Tibial artery (tissue), 4 donors: ENCODE data around the gene MACROD2.

Source experiments
- DNase-seq, 2 donors: peaks; one replicate each; pipeline ENCODE4 v3.0.0-alpha.2; 2019
- H3K27ac ChIP-seq, 2 donors: fragments of 200-600 bp; sonication (generic) in 1 of 2; 1 replicate in 1 of 2; 2 replicates in 1 of 2; pipeline ENCODE4 v1.5.1; 2018 to 2019; ENCODE audit warnings: mild to moderate bottlenecking in 1 of 2
- H3K27me3 ChIP-seq, 2 donors: fragments of 200-600 bp; sonication (generic) in 1 of 2; one replicate each; pipeline versions ENCODE4 v1.5.1 to v1.6.0; 2016 to 2019
- H3K36me3 ChIP-seq, 3 donors: fragments of 200-600 bp; sonication (generic) in 2 of 3; one replicate each; pipeline ENCODE4 v1.5.1; 2016 to 2019; ENCODE audit warnings: mild to moderate bottlenecking in 2 of 3
- H3K4me1 ChIP-seq, 4 donors: fragments of 200-600 bp; sonication (generic) in 2 of 4; 1 replicate in 3 of 4; 2 replicates in 1 of 4; pipeline ENCODE4 v1.5.1; 2016 to 2019
- H3K4me3 ChIP-seq, 2 donors: fragments of 200-600 bp; sonication (generic) in 1 of 2; 1 replicate in 1 of 2; 2 replicates in 1 of 2; pipeline ENCODE4 v1.5.1; 2018 to 2019; ENCODE audit warnings: mild to moderate bottlenecking in 2 of 2
- H3K9me3 ChIP-seq, 3 donors: fragments of 200-600 bp; sonication (generic) in 1 of 3; one replicate each; pipeline ENCODE4 v1.5.1; 2016 to 2019
- intact Hi-C: fragments of 100-400 bp; cut with DNase I; formaldehyde crosslinking; loops from one replicate; pipeline ENCODE4 v1.15.0; 2023; ENCODE audit warnings: low total_unique reads
- TF ChIP-seq, protein P1 (sequence below), 2 experiments: fragments of 200-600 bp in 1 of 2; fragments of 450-650 bp in 1 of 2; IDR thresholded peaks; one replicate each; pipeline ENCODE4 v1.5.1; 2017 to 2019; ENCODE audit warnings: antibody characterized with exemption in 2 of 2, mild to moderate bottlenecking in 1 of 2, moderate library complexity in 1 of 2

MACROD2 gene

GRCh38 chr20:14512839-14513238 lies 517.5 kb downstream of the MACROD2 start:
- intact Hi-C loops = no loop called here
- H3K4me1 ChIP-seq = no peaks in the 10 kb centered on the region
- no peaks in the 10 kb centered on the region for H3K27me3 ChIP-seq
- TF ChIP-seq, protein P1, sequence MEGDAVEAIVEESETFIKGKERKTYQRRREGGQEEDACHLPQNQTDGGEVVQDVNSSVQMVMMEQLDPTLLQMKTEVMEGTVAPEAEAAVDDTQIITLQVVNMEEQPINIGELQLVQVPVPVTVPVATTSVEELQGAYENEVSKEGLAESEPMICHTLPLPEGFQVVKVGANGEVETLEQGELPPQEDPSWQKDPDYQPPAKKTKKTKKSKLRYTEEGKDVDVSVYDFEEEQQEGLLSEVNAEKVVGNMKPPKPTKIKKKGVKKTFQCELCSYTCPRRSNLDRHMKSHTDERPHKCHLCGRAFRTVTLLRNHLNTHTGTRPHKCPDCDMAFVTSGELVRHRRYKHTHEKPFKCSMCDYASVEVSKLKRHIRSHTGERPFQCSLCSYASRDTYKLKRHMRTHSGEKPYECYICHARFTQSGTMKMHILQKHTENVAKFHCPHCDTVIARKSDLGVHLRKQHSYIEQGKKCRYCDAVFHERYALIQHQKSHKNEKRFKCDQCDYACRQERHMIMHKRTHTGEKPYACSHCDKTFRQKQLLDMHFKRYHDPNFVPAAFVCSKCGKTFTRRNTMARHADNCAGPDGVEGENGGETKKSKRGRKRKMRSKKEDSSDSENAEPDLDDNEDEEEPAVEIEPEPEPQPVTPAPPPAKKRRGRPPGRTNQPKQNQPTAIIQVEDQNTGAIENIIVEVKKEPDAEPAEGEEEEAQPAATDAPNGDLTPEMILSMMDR (IDR thresholded peaks at IDR 0.05) = no peak
- DNase-seq = no peak
- no peaks in the 10 kb centered on the region for H3K9me3 ChIP-seq
- H3K36me3 ChIP-seq = no peaks in the 10 kb centered on the region
- no peak overlapping the region for H3K4me3 ChIP-seq
- H3K27ac ChIP-seq = no peak overlapping the region

DNA sequence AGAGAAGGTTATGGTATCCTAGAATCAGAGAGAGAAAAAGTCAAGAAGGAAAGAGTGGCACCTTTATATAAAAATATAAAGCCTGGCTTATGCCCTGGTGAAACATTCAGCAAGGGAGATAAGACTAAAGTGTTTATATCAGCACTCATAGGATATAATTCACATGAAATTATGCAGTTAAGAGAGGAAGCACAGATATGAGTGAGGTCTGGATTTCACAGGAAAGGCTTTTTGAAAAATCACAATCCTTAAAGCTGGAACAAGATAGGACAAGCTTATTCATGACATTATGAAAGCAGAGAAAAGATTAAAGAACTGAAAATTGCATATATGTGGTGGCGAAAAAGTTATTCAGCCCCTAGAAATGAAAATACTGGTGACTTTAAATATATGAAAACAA lies 523.3 kb downstream of the MACROD2 start:
- no peak overlapping the region for H3K27ac ChIP-seq
- H3K4me1 ChIP-seq = no peaks in the 10 kb centered on the region
- no peak for DNase-seq
- H3K4me3 ChIP-seq = no peak overlapping the region
- H3K36me3 ChIP-seq = no peaks in the 10 kb centered on the region
- H3K9me3 ChIP-seq = no peaks in the 10 kb centered on the region
- TF ChIP-seq, protein P1 (IDR thresholded peaks at IDR 0.05) = no peak
- H3K27me3 ChIP-seq = no peaks in the 10 kb centered on the region
- intact Hi-C loops = no loop called here

GRCh38 chr20:14521016-14521415 lies 525.7 kb downstream of the MACROD2 start:
- no peak for DNase-seq
- H3K9me3 ChIP-seq = no peaks in the 10 kb centered on the region
- no peak overlapping the region for H3K27ac ChIP-seq
- H3K36me3 ChIP-seq = no peaks in the 10 kb centered on the region
- TF ChIP-seq, protein P1 (IDR thresholded peaks at IDR 0.05) = no peak
- H3K4me3 ChIP-seq = no peak overlapping the region
- no peaks in the 10 kb centered on the region for H3K27me3 ChIP-seq
- no peaks in the 10 kb centered on the region for H3K4me1 ChIP-seq
- intact Hi-C loops = no loop called here

- Histone ChIP-seq H3K9me3 (no peaks in the 10 kb centered on the region), H3K4me3 (no peak overlapping the region), H3K27me3 (no peaks in the 10 kb centered on the region), H3K4me1 (no peaks in the 10 kb centered on the region), H3K36me3 (no peaks in the 10 kb centered on the region), H3K27ac (no peak overlapping the region)
- intact Hi-C loops = no loop called here
- TF ChIP-seq, protein P1 (IDR thresholded peaks at IDR 0.05) = no peak
- DNase-seq = no peak
Observed at GRCh38 chr20:14521436-14521835, 526.1 kb downstream of the MACROD2 start.

DNA sequence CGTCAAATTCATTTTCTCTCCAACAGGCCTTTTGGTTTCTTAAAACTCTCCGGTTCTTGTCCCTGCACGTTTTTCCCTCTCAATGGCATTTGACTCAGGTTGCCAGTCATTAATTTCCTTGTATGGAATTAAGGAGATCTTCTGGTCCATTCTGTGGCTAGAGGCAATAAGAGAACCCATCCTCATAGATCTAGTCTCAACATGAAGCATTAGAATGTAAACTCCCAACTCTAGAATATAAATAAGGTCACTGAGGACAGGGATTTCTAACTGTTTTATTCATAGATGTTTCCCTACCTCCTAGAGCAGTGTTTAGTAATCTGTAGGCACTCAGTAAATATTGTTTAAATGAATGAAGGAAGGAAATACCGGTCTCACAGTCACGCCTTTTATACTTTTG lies 527.3 kb downstream of the MACROD2 start:
- H3K9me3 ChIP-seq = no peaks in the 10 kb centered on the region
- no peak for DNase-seq
- intact Hi-C loops = no loop called here
- TF ChIP-seq, protein P1 (IDR thresholded peaks at IDR 0.05) = no peak
- H3K27ac ChIP-seq = no peak overlapping the region
- no peak overlapping the region for H3K4me3 ChIP-seq
- no peaks in the 10 kb centered on the region for H3K36me3 ChIP-seq
- no peaks in the 10 kb centered on the region for H3K27me3 ChIP-seq
- H3K4me1 ChIP-seq = no peaks in the 10 kb centered on the region

GRCh38 chr20:14523090-14523489 lies 527.8 kb downstream of the MACROD2 start:
- intact Hi-C loops = no loop called here
- Histone ChIP-seq H3K27me3 (no peaks in the 10 kb centered on the region), H3K4me1 (no peaks in the 10 kb centered on the region), H3K4me3 (no peak overlapping the region), H3K9me3 (no peaks in the 10 kb centered on the region), H3K27ac (no peak overlapping the region), H3K36me3 (no peaks in the 10 kb centered on the region)
- TF ChIP-seq, protein P1 (IDR thresholded peaks at IDR 0.05) = no peak
- DNase-seq = no peak
